Stimulated activated effector memory CD8-positive, alpha-beta T cell treated with anti-CD3 and anti-CD28 coated beads, Interleukin-12 subunit alpha, Interleukin-12 subunit beta, amount 100 ng/mL, for 72 hours (primary cell): ENCODE measurements around the gene MMP10.
A peak's percentile ranks its signal among the peaks of the same experiment; 100 is the strongest.
"Not testable (repeated sequence)": the region's sequence is repeated elsewhere in the genome, so short reads cannot be mapped to it uniquely, and the experiment has no call there.

Source experiments
- ATAC-seq: fragments of 150-1000 bp; cut with Tn5 transposase; 2 replicates; pipeline ENCODE4 v1.10.0; 2021
- DNase-seq, 2 donors: peaks; one replicate each; pipeline ENCODE4 v3.0.0; 2021 to 2022; ENCODE audit warnings: low spot score in 2 of 2
- H3K27ac Mint-ChIP-seq: one replicate; pipeline ENCODE4 v1.8.0; 2022; ENCODE audit warnings: mild to moderate bottlenecking, mixed read lengths
- H3K36me3 Mint-ChIP-seq: one replicate; pipeline ENCODE4 v1.8.0; 2022; ENCODE audit warnings: mild to moderate bottlenecking, mixed read lengths
- H3K4me1 Mint-ChIP-seq: one replicate; pipeline ENCODE4 v1.8.0; 2022; ENCODE audit warnings: mixed read lengths
- H3K4me3 Mint-ChIP-seq: one replicate; pipeline ENCODE4 v1.8.0; 2022; ENCODE audit warnings: mild to moderate bottlenecking, mixed read lengths
- H3K9me3 Mint-ChIP-seq: one replicate; pipeline ENCODE4 v1.8.0; 2022; ENCODE audit warnings: mixed read lengths

MMP10 gene

DNA sequence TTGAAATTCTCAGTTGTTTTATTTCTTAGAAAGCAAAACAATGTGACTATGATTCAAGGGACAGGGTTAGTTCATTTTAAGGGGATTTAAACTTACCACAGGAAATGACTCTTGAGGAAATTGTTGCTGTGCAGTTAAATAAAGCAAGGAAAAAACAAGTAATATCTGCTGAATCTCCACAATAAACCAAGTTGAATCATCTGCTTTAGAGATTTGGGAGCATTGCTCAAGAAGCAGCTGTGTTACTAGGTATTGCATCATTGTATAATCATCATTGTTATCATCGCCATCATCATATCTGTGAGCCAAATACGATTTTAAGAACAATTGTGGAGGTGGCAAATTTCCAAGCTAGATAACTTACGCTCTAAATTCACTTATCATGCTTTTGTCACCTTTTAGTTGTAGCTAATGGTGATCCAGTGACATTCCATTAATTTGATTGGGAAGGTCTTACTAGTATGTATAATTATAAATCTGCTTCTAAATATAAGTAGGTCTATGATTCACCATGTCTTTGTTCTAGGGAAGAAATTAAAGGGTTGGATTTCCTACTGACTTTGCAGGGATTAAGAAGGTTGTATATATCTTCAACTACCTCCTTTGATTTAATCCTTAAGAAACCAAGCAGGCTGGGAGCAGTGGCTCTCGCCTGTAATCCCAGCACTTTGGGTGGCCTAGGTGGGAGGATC lies 19.9 kb downstream of the MMP10 start:
- Mint-ChIP-seq H3K4me1 (no peaks in the 10 kb centered on the region), H3K36me3 (no peaks in the 10 kb centered on the region), H3K27ac (no peak overlapping the region), H3K4me3 (no peak overlapping the region), H3K9me3 (no peaks in the 10 kb centered on the region)
- ATAC-seq: peak; percentile 52
- DNase-seq: no peak

DNA sequence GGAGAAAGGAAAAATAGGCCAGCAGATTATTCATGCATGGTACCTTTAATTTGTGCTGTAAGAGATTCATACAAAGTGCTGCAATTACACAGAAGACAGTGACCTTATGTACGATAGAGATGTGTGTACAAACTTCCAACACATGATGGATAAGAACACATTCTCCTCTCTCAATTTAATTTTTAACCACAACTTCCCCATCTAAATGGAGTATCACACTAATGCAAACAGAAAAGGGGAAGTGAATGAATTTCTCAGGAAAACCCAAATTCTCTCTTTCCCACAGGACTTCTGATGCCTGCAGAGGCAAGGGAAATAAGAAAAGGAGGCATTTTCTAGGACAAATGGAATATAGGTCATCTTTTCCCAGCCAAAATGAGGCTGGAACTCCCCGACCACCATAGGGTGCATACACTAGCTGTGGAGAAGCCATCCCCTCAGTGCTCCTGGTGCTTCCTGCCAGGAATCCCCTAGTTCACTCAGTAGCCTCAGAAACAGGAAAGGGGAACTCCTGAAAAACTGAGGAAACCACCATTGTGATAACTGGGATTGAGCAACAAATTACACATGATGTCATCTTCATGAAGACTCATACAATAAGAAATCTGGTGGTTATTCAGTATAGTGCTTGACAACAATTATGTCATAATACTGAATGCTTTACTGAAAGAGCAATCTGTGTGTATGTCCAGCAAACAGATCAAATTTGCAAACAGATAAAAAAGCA lies 22.4 kb downstream of the MMP10 start:
- no peak for ATAC-seq
- no peaks in the 10 kb centered on the region for H3K9me3 Mint-ChIP-seq
- no peaks in the 10 kb centered on the region for H3K36me3 Mint-ChIP-seq
- no peaks in the 10 kb centered on the region for H3K4me1 Mint-ChIP-seq
- no peak overlapping the region for H3K27ac Mint-ChIP-seq
- no peak overlapping the region for H3K4me3 Mint-ChIP-seq
- no peak for DNase-seq

DNA sequence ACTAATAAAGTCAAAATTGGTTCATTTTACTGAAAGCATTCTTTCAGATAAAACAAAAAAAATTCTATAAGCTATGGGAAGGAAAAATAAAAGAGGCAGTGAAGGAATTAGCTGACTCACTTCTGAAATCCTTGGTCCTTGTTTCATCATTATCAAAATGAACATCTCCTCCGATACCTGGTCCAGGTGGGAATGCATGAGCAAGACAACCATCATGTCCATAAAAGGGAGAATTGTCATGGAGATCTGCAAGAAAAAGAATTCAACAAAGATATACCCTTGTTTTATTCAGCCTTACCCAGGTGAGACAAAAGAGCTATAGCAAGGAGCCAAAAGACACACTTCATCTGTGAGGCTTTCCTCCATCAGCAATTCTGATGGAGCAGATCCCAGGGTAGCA lies 27.2 kb downstream of the MMP10 start:
- Mint-ChIP-seq H3K36me3 (no peaks in the 10 kb centered on the region), H3K9me3 (peaks cover 4% of the 10 kb centered on the region), H3K4me3 (no peak overlapping the region), H3K27ac (no peak overlapping the region), H3K4me1 (no peaks in the 10 kb centered on the region)
- ATAC-seq (no peak), DNase-seq (no peak)

DNA sequence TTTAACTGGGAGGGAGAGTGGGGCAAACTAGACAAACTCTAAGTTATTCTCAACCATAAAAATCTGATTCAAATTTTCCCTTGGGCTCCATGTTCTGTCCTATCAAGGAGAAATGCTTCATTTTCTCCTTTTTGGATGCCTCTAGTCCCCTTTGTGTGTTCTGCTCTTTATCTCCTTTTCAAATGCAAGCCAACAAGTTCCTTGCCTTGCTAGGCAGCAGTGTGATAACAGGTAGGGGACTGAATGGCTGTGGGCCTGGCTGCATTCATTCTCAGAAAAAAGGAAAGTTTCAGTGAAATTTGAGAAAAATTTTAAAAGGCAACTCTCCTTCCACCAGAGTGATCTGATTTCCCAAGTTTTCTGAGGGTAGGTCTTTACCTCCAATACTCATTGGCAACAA lies 28.8 kb downstream of the MMP10 start:
- Mint-ChIP-seq H3K4me3 (no peak overlapping the region), H3K9me3 (peaks cover 7% of the 10 kb centered on the region), H3K4me1 (no peaks in the 10 kb centered on the region), H3K27ac (no peak overlapping the region), H3K36me3 (no peaks in the 10 kb centered on the region)
- ATAC-seq (no peak), DNase-seq (no peak)

DNA sequence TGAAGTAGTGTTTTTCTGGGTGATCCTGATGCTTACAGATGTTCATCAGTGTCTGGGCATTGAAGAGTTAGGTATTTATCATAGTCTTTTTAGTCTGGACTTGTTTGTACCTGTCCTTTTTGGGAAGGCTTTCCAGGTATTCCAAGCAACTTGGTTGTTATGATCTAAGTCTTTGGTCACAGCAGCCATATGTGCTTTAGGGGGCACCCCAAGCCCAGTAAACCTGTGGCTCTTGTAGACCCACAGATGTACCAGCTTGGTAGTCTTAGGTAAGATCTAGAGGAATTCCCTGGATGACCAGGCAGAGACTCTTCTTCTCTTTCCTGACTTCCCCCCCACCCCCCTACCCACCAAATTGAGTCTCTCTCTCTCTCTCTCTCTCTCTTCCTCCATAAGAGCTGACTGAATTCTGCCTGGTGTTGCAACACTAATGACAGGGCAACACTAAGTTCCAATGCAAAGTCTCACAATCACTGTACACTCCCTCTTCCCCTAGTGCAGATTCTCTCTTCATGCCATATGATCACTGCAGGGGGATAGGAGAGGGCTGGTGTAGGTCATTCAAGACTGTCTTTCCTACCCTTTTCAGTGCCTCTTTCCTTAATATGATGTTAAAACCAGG lies 31.2 kb downstream of the MMP10 start:
- no peak for ATAC-seq
- no peaks in the 10 kb centered on the region for H3K4me1 Mint-ChIP-seq

DNA sequence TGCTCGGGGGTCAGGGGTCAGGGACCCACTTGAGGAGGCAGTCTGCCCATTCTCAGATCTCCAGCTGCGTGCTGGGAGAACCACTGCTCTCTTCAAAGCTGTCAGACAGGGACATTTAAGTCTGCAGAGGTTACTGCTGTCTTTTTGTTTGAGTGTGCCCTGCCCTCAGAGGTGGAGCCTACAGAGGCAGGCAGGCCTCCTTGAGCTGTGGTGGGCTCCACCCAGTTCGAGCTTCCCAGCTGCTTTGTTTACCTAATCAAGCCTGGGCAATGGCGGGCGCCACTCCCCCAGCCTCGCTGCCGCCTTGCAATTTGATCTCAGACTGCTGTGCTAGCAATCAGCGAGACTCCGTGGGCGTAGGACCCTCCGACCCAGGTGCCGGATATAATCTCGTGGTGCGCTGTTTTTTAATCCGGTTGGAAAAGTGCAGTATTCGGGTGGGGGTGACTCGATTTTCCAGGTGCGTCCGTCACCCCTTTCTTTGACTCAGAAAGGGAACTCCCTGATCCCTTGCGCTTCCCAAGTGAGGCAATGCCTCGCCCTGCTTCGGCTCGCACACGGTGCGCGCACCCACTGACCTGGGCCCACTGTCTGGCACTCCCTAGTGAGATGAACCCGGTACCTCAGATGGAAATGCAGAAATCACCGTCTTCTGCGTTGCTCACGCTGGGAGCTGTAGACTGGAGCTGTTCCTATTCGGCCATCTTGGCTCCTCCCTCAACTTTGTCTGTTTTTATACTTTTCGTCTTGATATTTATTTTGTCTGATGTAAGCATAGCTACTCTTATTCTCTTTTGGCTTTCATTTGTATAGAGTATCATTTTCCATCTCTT lies 33.5 kb downstream of the MMP10 start:
- H3K4me3 Mint-ChIP-seq, ATAC-seq, H3K4me1 Mint-ChIP-seq, DNase-seq, H3K27ac Mint-ChIP-seq, H3K36me3 Mint-ChIP-seq: not testable (repeated sequence)
- H3K9me3 Mint-ChIP-seq: peaks cover 10% of the 10 kb centered on the region

More for the DNA sequence above, 31.2 kb downstream of the MMP10 start:
- peaks cover 10% of the 10 kb centered on the region for H3K9me3 Mint-ChIP-seq
- H3K27ac Mint-ChIP-seq: no peak overlapping the region
- no peak for DNase-seq
- no peaks in the 10 kb centered on the region for H3K36me3 Mint-ChIP-seq
- no peak overlapping the region for H3K4me3 Mint-ChIP-seq

DNA sequence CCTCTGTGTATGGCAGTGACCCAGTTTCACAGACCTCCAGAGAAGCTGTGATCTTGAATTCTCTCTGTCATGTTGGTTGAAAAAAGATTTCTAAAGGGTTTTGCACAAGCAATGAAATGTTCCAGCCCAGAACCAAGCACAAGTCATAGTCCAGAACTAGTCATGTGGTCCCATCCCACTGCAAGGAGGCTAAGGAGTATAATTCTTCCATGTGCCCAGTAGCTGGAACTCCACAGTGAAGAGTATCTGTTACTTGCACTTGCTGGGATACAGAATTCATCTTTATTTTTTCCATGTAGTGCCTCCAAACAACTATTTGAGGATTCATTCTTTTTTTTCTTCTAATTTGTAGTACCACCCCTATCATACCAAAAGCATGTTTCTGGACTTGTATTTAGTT lies 45.8 kb downstream of the MMP10 start:
- H3K4me1 Mint-ChIP-seq: no peaks in the 10 kb centered on the region
- DNase-seq (no peak), ATAC-seq (no peak)
- H3K27ac Mint-ChIP-seq: no peak overlapping the region
- H3K9me3 Mint-ChIP-seq: no peaks in the 10 kb centered on the region
- no peaks in the 10 kb centered on the region for H3K36me3 Mint-ChIP-seq
- H3K4me3 Mint-ChIP-seq: no peak overlapping the region

DNA sequence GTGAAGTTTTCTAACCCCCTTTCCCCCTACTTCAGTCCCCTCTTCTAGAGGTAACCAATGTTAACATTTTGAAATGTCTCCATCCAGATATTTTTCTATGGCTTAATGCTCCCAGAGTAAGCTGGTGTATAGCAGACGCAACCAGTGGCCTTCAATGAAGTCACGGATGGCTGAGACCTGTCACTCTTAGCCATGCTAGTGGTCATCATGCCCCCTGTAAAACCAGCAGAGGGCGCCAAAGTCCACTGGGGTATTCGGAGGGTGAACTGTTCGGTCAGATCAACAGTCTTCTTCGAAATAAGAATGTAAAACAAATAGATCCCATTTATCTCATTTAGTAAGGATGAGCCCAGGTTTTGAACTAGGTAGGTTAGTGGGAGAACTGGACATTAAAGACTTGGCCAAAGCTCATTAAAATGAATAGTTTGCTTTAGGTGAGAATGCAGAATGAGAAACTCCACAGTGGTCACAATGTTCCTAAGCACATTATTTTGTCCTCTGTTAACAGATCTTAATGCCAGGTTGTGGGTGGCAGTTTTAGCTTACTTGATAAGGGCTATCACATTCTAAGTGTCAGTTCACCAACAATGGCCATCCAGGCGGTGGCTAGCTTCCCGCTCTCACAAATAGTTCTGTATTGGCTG lies 47.1 kb downstream of the MMP10 start:
- Mint-ChIP-seq H3K36me3 (no peaks in the 10 kb centered on the region), H3K27ac (no peak overlapping the region), H3K4me3 (no peak overlapping the region), H3K9me3 (no peaks in the 10 kb centered on the region), H3K4me1 (no peaks in the 10 kb centered on the region)
- DNase-seq: peak; percentile 29 to 69
- peak; percentile 63 for ATAC-seq

DNA sequence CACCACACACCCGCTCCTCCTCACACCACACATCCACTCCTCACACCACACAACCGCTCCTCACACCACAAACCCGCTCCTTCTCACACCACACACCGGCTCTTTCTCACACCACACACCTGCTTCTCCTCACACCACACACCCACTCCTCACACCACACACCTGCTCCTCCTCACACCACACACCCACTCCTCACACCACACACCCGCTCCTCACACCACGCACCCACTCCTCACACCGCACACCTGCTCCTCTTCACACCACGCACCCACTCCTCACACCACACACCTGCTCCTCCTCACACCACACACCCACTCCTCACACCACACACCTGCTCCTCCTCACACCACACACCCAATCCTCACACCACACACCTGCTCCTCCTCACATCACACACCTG lies 49.5 kb downstream of the MMP10 start:
- not testable (repeated sequence) for H3K27ac Mint-ChIP-seq, DNase-seq, H3K9me3 Mint-ChIP-seq, ATAC-seq, H3K4me3 Mint-ChIP-seq, H3K36me3 Mint-ChIP-seq, H3K4me1 Mint-ChIP-seq

DNA sequence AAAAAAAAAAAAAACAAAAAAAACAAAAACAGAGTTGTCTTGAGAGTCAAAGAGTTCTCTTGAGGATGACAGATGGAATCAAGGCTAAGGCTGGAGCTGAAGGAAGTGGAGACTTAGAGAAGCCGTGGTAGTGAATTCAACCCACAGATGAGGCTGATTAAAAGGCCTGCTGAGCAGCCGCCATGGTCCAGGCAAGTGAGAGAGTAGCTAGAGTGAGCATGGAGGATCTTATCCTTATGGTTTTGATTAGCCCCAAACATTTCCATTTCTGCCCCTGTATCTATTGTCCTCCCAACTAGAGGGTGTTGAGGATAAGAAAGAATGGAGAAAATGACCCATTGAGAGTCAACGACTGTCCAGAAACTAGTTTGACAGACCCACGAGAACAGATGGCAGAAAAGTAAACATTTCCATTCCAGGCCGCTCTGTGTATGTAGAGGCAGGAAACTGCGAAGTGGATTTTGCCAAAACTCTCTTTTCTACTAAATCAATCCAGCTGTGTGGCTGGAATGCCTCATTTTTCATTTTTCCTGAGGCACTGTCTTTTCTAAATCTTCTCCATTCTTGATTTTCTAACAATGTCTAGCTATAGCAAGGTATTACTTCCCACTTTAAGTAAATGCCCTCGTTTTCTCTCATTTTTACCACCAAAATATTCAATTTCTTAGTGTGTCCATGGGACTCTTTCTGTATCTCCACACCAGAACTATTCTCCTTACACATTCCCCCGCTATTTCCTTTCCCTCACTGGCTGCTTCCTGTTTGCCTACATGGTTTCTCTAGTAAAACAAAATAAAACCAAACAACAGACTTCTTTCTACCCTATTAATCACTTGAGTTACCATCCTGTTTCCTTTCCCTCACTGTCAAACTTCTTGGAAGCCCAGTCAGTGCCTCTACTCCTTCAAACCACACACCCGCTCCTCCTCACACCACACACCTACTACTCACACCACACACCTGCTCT lies 50.3 kb downstream of the MMP10 start:
- Mint-ChIP-seq H3K9me3 (no peaks in the 10 kb centered on the region), H3K36me3 (no peaks in the 10 kb centered on the region), H3K4me1 (no peaks in the 10 kb centered on the region), H3K4me3 (no peak overlapping the region), H3K27ac (no peak overlapping the region)
- no peak for DNase-seq
- no peak for ATAC-seq

DNA sequence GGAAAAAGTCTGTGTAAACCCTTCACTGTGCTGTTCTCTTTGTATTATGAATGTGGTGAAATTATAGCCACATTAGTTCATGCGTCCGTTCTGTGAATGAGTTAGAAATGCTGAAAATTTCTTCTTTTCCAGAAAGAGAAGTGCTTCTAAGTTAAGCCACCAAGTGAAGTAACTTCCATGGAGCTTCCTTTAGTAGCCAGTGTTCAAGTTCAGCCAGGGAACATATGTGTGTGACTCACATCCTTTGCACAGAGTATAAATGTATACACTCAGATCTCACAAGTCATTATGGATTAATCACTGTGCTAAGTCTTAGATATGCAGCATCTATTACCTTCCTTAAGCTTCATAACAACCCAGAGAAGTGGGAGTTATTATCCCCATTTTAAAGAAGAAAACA lies 52.5 kb downstream of the MMP10 start:
- DNase-seq (no peak), ATAC-seq (peak; percentile 46)
- no peak overlapping the region for H3K4me3 Mint-ChIP-seq
- H3K36me3 Mint-ChIP-seq: no peaks in the 10 kb centered on the region
- no peaks in the 10 kb centered on the region for H3K4me1 Mint-ChIP-seq
- no peak overlapping the region for H3K27ac Mint-ChIP-seq
- no peaks in the 10 kb centered on the region for H3K9me3 Mint-ChIP-seq

DNA sequence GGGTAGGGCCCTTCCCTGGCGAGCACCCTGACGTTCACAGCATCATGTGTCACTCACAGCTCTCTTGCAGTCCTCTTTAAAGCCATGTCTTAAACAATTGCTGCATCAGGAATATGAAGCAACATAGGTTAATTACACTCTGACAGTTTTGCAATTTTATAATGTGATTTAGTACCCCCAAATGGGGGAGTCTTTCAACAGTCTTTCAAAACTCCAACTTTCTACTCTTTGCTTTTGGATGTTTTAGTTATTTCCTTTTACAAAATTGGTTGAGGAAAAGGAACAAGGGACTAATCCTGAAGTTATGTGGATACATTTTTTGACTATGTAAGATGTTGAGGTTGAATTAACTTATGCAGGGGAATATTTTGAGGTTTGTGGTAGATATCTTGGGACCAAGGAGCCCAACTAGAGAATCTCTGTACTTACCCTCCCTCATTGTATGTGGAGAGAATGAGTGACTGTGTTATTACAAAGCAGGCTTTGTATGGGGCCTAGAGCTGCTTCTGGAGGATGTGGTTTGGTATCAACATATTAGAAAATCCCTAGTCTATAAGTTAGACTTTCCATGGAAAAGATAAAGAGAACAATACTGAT lies 55.4 kb downstream of the MMP10 start, which contains the start of gene MMP8:
Gene MMP8, minus strand, starts transcription at position 51 of the 597 bp plus-strand sequence. CDS start 99 bp downstream, outside the sequence.
- Mint-ChIP-seq H3K4me3 (no peak within 1 kb of the TSS), H3K9me3 (no peaks in the 10 kb centered on the region), H3K36me3 (no peaks in the 10 kb centered on the region), H3K4me1 (no peaks in the 10 kb centered on the region), H3K27ac (no peak within 1 kb of the TSS)
- DNase-seq: no peak
- no peak for ATAC-seq

DNA sequence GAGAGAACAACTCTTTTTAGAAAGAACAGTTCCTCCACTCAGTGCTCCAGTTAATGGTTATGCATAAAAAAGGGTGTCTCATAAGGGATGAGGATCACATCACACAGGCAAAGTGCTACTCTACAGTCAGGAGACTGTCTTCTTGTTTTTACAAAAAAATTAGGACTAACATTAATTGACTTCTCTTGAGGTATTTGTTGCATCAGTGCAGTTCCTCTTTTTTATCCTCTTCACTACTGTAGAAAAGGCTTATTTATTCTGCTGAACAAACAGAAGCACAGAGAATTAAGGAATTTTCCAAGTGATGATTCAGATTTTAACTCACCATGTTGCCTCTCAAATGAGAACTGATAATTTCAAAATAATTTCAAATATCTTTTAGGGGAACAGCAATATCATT lies 57.6 kb downstream of the MMP10 start:
- Mint-ChIP-seq H3K27ac (no peak overlapping the region), H3K4me3 (no peak overlapping the region), H3K36me3 (no peaks in the 10 kb centered on the region), H3K9me3 (no peaks in the 10 kb centered on the region), H3K4me1 (no peaks in the 10 kb centered on the region)
- no peak for DNase-seq
- ATAC-seq: no peak
